H1 (cell line): Measurements from ENCODE around the gene MDM4. TPM values are rescaled to one million over a fixed set of nuclear protein-coding genes. Genes with fewer than 3 reads are reported as not detected.

Experiments used
- CTCF ChIA-PET: fragments of 300-600 bp; sonication (Branson Sonifier 250); formaldehyde crosslinking; loops from one replicate; lab custom pipeline; 2021; ENCODE audit not compliant: partially characterized antibody; lab: Charles Lee
- POLR2A ChIA-PET: fragments of 300-600 bp; sonication (Branson Sonifier 250); formaldehyde crosslinking; loops from one replicate; lab custom pipeline; 2021; ENCODE audit warnings: inconsistent platforms; ENCODE audit not compliant: partially characterized antibody; lab: Charles Lee
- DNase-seq, 2 experiments: peaks; one replicate each; pipeline versions ENCODE4 v3.0.0 to v3.0.0-alpha.2; 2010 to 2022; ENCODE audit warnings: low spot score in 2 of 2, low read depth in 1 of 2, mixed read lengths in 1 of 2
- FAIRE-seq: peaks from 2 replicates; lab custom pipeline; 2011; peaks lifted over from hg19 to GRCh38; lab: Jason Lieb, UNC
- H2AFZ ChIP-seq: 2 replicates; pipeline ENCODE4 v1.8.1; 2012; ENCODE audit warnings: low read length, inconsistent platforms
- H2AK5ac ChIP-seq: 2 replicates; pipeline ENCODE4 v1.6.1; 2013; ENCODE audit warnings: low read depth, low read length
- H2BK120ac ChIP-seq: replicated peaks from 2 replicates; pipeline ENCODE3; 2013; ENCODE audit warnings: low read depth, low read length, inconsistent platforms
- H2BK12ac ChIP-seq: 2 replicates; pipeline ENCODE4 v1.6.1; 2013; ENCODE audit warnings: low read depth, low read length
- H2BK15ac ChIP-seq: 2 replicates; pipeline ENCODE4 v1.6.1; 2013; ENCODE audit warnings: low read length
- H2BK20ac ChIP-seq: 2 replicates; pipeline ENCODE4 v1.6.1; 2013; ENCODE audit warnings: low read length
- H2BK5ac ChIP-seq: 2 replicates; pipeline ENCODE4 v1.6.1; 2013; ENCODE audit warnings: low read depth, low read length
- H3K14ac ChIP-seq: 2 replicates; pipeline ENCODE4 v1.6.1; 2013; ENCODE audit warnings: inconsistent platforms; ENCODE audit not compliant: insufficient read length
- H3K18ac ChIP-seq: 2 replicates; pipeline ENCODE4 v1.6.1; 2013; ENCODE audit warnings: low read length; ENCODE audit errors: extremely low read depth
- H3K23ac ChIP-seq: 2 replicates; pipeline ENCODE4 v1.6.1; 2013; ENCODE audit warnings: inconsistent platforms; ENCODE audit not compliant: insufficient read length
- H3K23me2 ChIP-seq: 2 replicates; pipeline ENCODE4 v1.6.1; 2013; ENCODE audit warnings: low read depth, low read length
- H3K27ac ChIP-seq: 2 replicates; pipeline ENCODE4 v1.6.1; 2011; ENCODE audit warnings: low read depth, low read length, inconsistent platforms
- H3K27me3 ChIP-seq, 4 experiments: replicated peaks in 1 of 4; 1 replicate in 1 of 4; 2 replicates in 3 of 4; pipeline versions ENCODE4 v1.6.1 to v1.8.1; 2011 to 2013; ENCODE audit warnings: low read length in 3 of 4, mild to moderate bottlenecking in 3 of 4, inconsistent platforms in 2 of 4, mixed read lengths in 2 of 4, moderate library complexity in 1 of 4; ENCODE audit not compliant: control insufficient read depth in 3 of 4, insufficient read depth in 3 of 4; ENCODE audit errors: extremely low read depth in 1 of 4
- H3K36me3 ChIP-seq, 4 experiments: 2 replicates each; pipeline versions ENCODE4 v1.6.1 to v1.8.1; 2011 to 2013; ENCODE audit warnings: mild to moderate bottlenecking in 4 of 4, low read length in 3 of 4, moderate library complexity in 2 of 4, control low read depth in 1 of 4, inconsistent platforms in 1 of 4; ENCODE audit not compliant: insufficient read depth in 4 of 4, control insufficient read depth in 2 of 4
- H3K4ac ChIP-seq: replicated peaks from 2 replicates; pipeline ENCODE3; 2013; ENCODE audit warnings: low read length, low read depth, mixed read lengths, inconsistent platforms; ENCODE audit not compliant: insufficient read length
- H3K4me1 ChIP-seq, 4 experiments: replicated peaks in 1 of 4; 1 replicate in 1 of 4; 2 replicates in 3 of 4; pipeline versions ENCODE4 v1.6.1 to v1.8.1; 2011 to 2013; ENCODE audit warnings: low read length in 3 of 4, inconsistent platforms in 2 of 4, mixed read lengths in 1 of 4; ENCODE audit not compliant: insufficient read depth in 4 of 4, control insufficient read depth in 3 of 4
- H3K4me2 ChIP-seq, 2 experiments: 2 replicates each; pipeline versions ENCODE4 v1.6.1 to v1.8.1; 2011 to 2013; ENCODE audit warnings: low read depth in 2 of 2, low read length in 2 of 2, control low read depth in 1 of 2, inconsistent platforms in 1 of 2, mild to moderate bottlenecking in 1 of 2; ENCODE audit not compliant: insufficient read depth in 1 of 2
- H3K4me3 ChIP-seq, 4 experiments: fragments of 200-600, 300-600 bp in 1 of 4; sonication (generic), shearing (Covaris generic), sonication (Bioruptor Twin) in 1 of 4; 2 replicates each; pipeline versions ENCODE4 v1.5.1 to v1.8.1; 2011 to 2016; ENCODE audit warnings: low read length in 4 of 4, low read depth in 3 of 4, control low read depth in 2 of 4, inconsistent platforms in 2 of 4, mild to moderate bottlenecking in 2 of 4, mixed read lengths in 1 of 4, moderate library complexity in 1 of 4; ENCODE audit not compliant: insufficient read depth in 2 of 4; ENCODE audit errors: extremely low read depth in 1 of 4
- H3K56ac ChIP-seq: replicated peaks from 2 replicates; pipeline ENCODE3; 2013; ENCODE audit warnings: low read depth, mild to moderate bottlenecking, mixed read lengths, low read length, inconsistent platforms; ENCODE audit not compliant: insufficient read length
- H3K79me1 ChIP-seq: 2 replicates; pipeline ENCODE4 v1.6.1; 2013; ENCODE audit warnings: low read depth, low read length, control low read depth
- H3K79me2 ChIP-seq, 2 experiments: 2 replicates each; pipeline versions ENCODE4 v1.6.1 to v1.8.1; 2012 to 2013; ENCODE audit warnings: low read length in 2 of 2, mild to moderate bottlenecking in 2 of 2, inconsistent platforms in 1 of 2; ENCODE audit not compliant: insufficient read depth in 2 of 2, control insufficient read depth in 1 of 2
- H3K9ac ChIP-seq, 4 experiments: replicated peaks in 1 of 4; 1 replicate in 1 of 4; 2 replicates in 3 of 4; pipeline versions ENCODE4 v1.6.1 to v1.8.1; 2011 to 2013; ENCODE audit warnings: low read depth in 3 of 4, low read length in 3 of 4, control low read depth in 2 of 4, mild to moderate bottlenecking in 2 of 4, moderate library complexity in 2 of 4, inconsistent platforms in 1 of 4; ENCODE audit errors: extremely low read depth in 1 of 4
- H3K9me3 ChIP-seq, 2 experiments: 2 replicates each; pipeline versions ENCODE4 v1.6.1 to v1.8.1; 2012 to 2013; ENCODE audit warnings: mild to moderate bottlenecking in 2 of 2, moderate library complexity in 2 of 2, control low read depth in 1 of 2, inconsistent platforms in 1 of 2, low read depth in 1 of 2, low read length in 1 of 2, mixed read lengths in 1 of 2; ENCODE audit not compliant: insufficient read depth in 2 of 2
- H4K20me1 ChIP-seq, 2 experiments: replicated peaks in 1 of 2; 2 replicates each; pipeline versions ENCODE3 to v1.8.1; 2011 to 2013; ENCODE audit warnings: inconsistent platforms in 2 of 2, low read length in 2 of 2, mild to moderate bottlenecking in 1 of 2; ENCODE audit not compliant: insufficient read depth in 2 of 2, control insufficient read depth in 1 of 2
- H4K5ac ChIP-seq: 2 replicates; pipeline ENCODE4 v1.6.1; 2013; ENCODE audit warnings: low read length, low read depth, mixed read lengths, inconsistent platforms; ENCODE audit not compliant: insufficient read length
- H4K8ac ChIP-seq: 2 replicates; pipeline ENCODE4 v1.8.0; 2013; ENCODE audit warnings: mild to moderate bottlenecking, moderate library complexity, low read length, inconsistent platforms; ENCODE audit not compliant: insufficient read depth; ENCODE audit errors: extremely low read depth
- H4K91ac ChIP-seq: replicated peaks from 2 replicates; pipeline ENCODE3; 2013; ENCODE audit warnings: low read length, mixed read lengths, inconsistent platforms; ENCODE audit not compliant: insufficient read length
- BACH1 ChIP-seq: IDR thresholded peaks from 2 replicates; pipeline ENCODE4 v1.6.1; 2012; ENCODE audit warnings: low read length, improper control_type of control experiment
- BRCA1 ChIP-seq: IDR thresholded peaks from 2 replicates; pipeline ENCODE4 v1.6.1; 2012; ENCODE audit warnings: low read depth, low read length, improper control_type of control experiment
- CREB1 ChIP-seq: IDR thresholded peaks from 2 replicates; pipeline ENCODE4 v1.6.1; 2012; ENCODE audit warnings: inconsistent platforms
- MAFK ChIP-seq: IDR thresholded peaks from 2 replicates; pipeline ENCODE4 v1.6.1; 2012; ENCODE audit warnings: low read depth, mild to moderate bottlenecking, improper control_type of control experiment, low read length
- NANOG ChIP-seq: IDR thresholded peaks from 2 replicates; pipeline ENCODE4 v1.6.1; 2011; ENCODE audit warnings: low read length, low read depth, mild to moderate bottlenecking, inconsistent platforms; ENCODE audit not compliant: insufficient read depth, poor library complexity, severe bottlenecking
- POLR2A ChIP-seq, 2 experiments: IDR thresholded peaks; 1 replicate in 1 of 2; 2 replicates in 1 of 2; pipeline ENCODE4 v1.6.1; 2011; ENCODE audit warnings: low read depth in 2 of 2, low read length in 2 of 2, mild to moderate bottlenecking in 2 of 2; ENCODE audit errors: control extremely low read depth in 1 of 2
- SIN3A ChIP-seq, 2 experiments: IDR thresholded peaks in 1 of 2; conservative IDR thresholded peaks in 1 of 2; 2 replicates each; pipeline ENCODE4 v1.6.1; 2011 to 2012; ENCODE audit warnings: low read length in 2 of 2, improper control_type of control experiment in 1 of 2, low read depth in 1 of 2, mild to moderate bottlenecking in 1 of 2
- SP2 ChIP-seq: IDR thresholded peaks from 2 replicates; pipeline ENCODE4 v1.6.1; 2012; ENCODE audit warnings: mild to moderate bottlenecking, low read length, inconsistent platforms
- TAF1 ChIP-seq: IDR thresholded peaks from 2 replicates; pipeline ENCODE4 v1.6.1; 2011; ENCODE audit warnings: mild to moderate bottlenecking, low read depth, low read length
- TBP ChIP-seq: IDR thresholded peaks from 2 replicates; pipeline ENCODE4 v1.6.1; 2011; ENCODE audit warnings: low read depth, low read length, improper control_type of control experiment
- WGBS, 2 experiments: shearing (Covaris generic) in 1 of 2; methylation state at CpG; one replicate each; pipeline versions ENCODE4 v1.1.6 to v1.1.7; 2013 to 2015; ENCODE audit warnings: low lambda C conversion rate in 2 of 2, mixed read lengths in 2 of 2, inconsistent platforms in 1 of 2, low coverage in 1 of 2, missing lambda C conversion rate in 1 of 2; ENCODE audit not compliant: insufficient replicate concordance in 2 of 2, insufficient coverage in 1 of 2, insufficient read length in 1 of 2; ENCODE audit errors: extremely low coverage in 1 of 2, missing lambda C conversion rate in 1 of 2; 5-methylcytosine and 5-hydroxymethylcytosine counted together
- polyA plus RNA-seq, 7 experiments: library from polyadenylated mRNA; depleted of rRNA in 3 of 7; stranded (reverse) in 5 of 7; unstranded in 2 of 7; fragments of >200 nt in 5 of 7; fragments of 200-250 nt in 2 of 7; gene quantifications; 1 replicate in 5 of 7; 2 replicates in 1 of 7; 4 replicates in 1 of 7; pipeline versions ENCODE4 v1.2.1 to v1.2.3, GENCODE V29; 2011 to 2013; ENCODE audit warnings: missing spikeins in 2 of 7, mixed read lengths in 2 of 7
- total RNA-seq: library from RNA; stranded (reverse); fragmentation: NEBNext Ultra II Directional; extraction: Animal tissue kit (Norgen Biotek cat#: 25700); gene quantifications from 2 replicates; pipeline ENCODE4 v1.2.1, GENCODE V29; 2021
- TF ChIP-seq, protein P1 (sequence below): IDR thresholded peaks from 2 replicates; pipeline ENCODE4 v1.6.1; 2011; ENCODE audit warnings: low read length, improper control_type of control experiment

Gene MDM4
- total and polyA plus RNA-seq, 2 of the 8 experiments (the other 6 are each of a cell fraction or from before 2014, with no cell fraction given), result 10.8 to 84.9 TPM

DNA sequence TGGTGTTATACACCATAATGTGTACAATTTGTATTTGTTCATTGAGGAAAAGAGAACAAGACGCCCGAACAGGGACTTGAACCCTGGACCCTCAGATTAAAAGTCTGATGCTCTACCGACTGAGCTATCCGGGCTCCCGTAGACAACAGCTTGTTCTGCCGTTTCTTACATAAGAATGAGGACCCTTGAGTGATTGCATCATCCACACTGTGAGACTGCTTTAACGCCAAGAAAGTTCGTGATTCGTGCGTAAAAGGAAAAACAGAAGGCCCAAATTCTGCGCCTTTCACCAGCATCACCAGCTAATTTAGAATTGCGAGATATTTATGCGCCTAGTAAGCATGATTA is 9.3 kb upstream of the MDM4 start:
- no peaks in the 10 kb centered on the region for H3K27me3 ChIP-seq
- no peak overlapping the region for H2BK15ac ChIP-seq
- H4K91ac ChIP-seq, result peak overlapping the region; percentile 86
- no peak overlapping the region for H4K8ac ChIP-seq
- no peak overlapping the region; the same call in 1 of the 2 replicates for H2BK12ac ChIP-seq
- 1% methylated on average over 13 of the region's 13 CpGs; no CpG with 5 or more reads in 1 of the 2 experiments for WGBS, 2 experiments
- peak overlapping the region; percentile 80 to 90 (median 88) for H3K4me3 ChIP-seq
- FAIRE-seq, result no peak
- H3K4ac ChIP-seq, result peak overlapping the region; percentile 72
- CTCF ChIA-PET, result interaction anchor here (0.6 to 49.0 kb wide), 8 partner anchors 13 to 632 kb away, joined by 4 to 2124 read pairs (median 12); partner anchors contain the start of gene PIK3C2B
- peak overlapping the region; percentile 68 to 94 for H3K4me2 ChIP-seq
- peak overlapping the region; percentile 84; the same call in 1 of the 2 replicates for H3K18ac ChIP-seq
- peak overlapping the region; percentile 23 for H3K56ac ChIP-seq
- peak; percentile 71 to 99 for DNase-seq
- no peaks in the 10 kb centered on the region for H3K36me3 ChIP-seq
- H3K23me2 ChIP-seq, result peaks cover 2% of the 10 kb centered on the region; the same call in 1 of the 2 replicates
- H2AK5ac ChIP-seq, result no peak overlapping the region
- H4K20me1 ChIP-seq, result peaks cover 0 to 2% of the 10 kb centered on the region in 2 experiments
- peak overlapping the region; percentile 60 for H2BK5ac ChIP-seq
- POLR2A ChIA-PET, result interaction anchor here (0.7 to 4.5 kb wide), 18 partner anchors 9 to 277 kb away, joined by 3 to 106 read pairs (median 4); partner anchors contain the start of genes MDM4 and PIK3C2B
- H3K4me1 ChIP-seq, result peaks cover 0 to 2% (median 0%) of the 10 kb centered on the region in 4 experiments; a peak in 1 of 7 replicates
- peak overlapping the region; percentile 79 to 99 (median 81) for H3K9ac ChIP-seq
- no peaks in the 10 kb centered on the region for H3K9me3 ChIP-seq
- H2AFZ ChIP-seq, result no peak overlapping the region; the same call in 1 of the 2 replicates
- H3K23ac ChIP-seq, result no peak overlapping the region
- peak overlapping the region; percentile 31 for H4K5ac ChIP-seq
- no peaks in the 10 kb centered on the region for H3K79me1 ChIP-seq
- H2BK20ac ChIP-seq, result no peak overlapping the region
- H3K79me2 ChIP-seq, result no peaks in the 10 kb centered on the region
- H3K14ac ChIP-seq, result no peak overlapping the region
- peak overlapping the region; percentile 68 for H2BK120ac ChIP-seq
- peak overlapping the region; percentile 82 for H3K27ac ChIP-seq
- 0 out of 2 replicates have a peak, but pooled peaks have one; percentile 13 for TF ChIP-seq SP2
- TF ChIP-seq TBP, result peak; percentile 100
- no peak for TF ChIP-seq NANOG
- TF ChIP-seq, protein P1, sequence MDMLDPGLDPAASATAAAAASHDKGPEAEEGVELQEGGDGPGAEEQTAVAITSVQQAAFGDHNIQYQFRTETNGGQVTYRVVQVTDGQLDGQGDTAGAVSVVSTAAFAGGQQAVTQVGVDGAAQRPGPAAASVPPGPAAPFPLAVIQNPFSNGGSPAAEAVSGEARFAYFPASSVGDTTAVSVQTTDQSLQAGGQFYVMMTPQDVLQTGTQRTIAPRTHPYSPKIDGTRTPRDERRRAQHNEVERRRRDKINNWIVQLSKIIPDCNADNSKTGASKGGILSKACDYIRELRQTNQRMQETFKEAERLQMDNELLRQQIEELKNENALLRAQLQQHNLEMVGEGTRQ, result no peak
- no peak for TF ChIP-seq BACH1
- peak; percentile 56; the same call in 1 of the 2 replicates for TF ChIP-seq CREB1
- TF ChIP-seq TAF1, result no peak
- peak; percentile 78; the same call in 1 of the 2 replicates for TF ChIP-seq MAFK
- TF ChIP-seq SIN3A (conservative IDR thresholded peaks at IDR 0.05 in 1 of 2, IDR thresholded peaks at IDR 0.05 in 1 of 2; ENCODE audit: low read depth in 1 of 2, low read length in 2 of 2), result peak in 1 of 2 experiments; percentile 75; a peak in 2 of 4 replicates
- TF ChIP-seq BRCA1, result no peak
- TF ChIP-seq POLR2A (IDR thresholded peaks at IDR 0.05; ENCODE audit: control extremely low read depth in 1 of 2, low read depth in 2 of 2, low read length in 2 of 2), result peak in 1 of 2 experiments; percentile 28; a peak in 2 of 3 replicates
